Smooth muscle cell of the brain vasculature (primary cell): ENCODE measurements around the gene SLC7A5.

Experiments used
- DNase-seq: peaks from one replicate; pipeline ENCODE4 v3.0.0-alpha.2; 2012; ENCODE audit warnings: low read depth, low spot score

Gene SLC7A5

GRCh38 chr16:87846705-87847466 is 22.4 kb downstream of the SLC7A5 start:
- no peak for DNase-seq

GRCh38 chr16:87845807-87846619 is 23.3 kb downstream of the SLC7A5 start:
- no peak for DNase-seq

- no peak for DNase-seq
Measured at GRCh38 chr16:87845213-87845612, 24.1 kb downstream of the SLC7A5 start.

- no peak for DNase-seq
Measured at GRCh38 chr16:87844809-87845208, 24.5 kb downstream of the SLC7A5 start.

GRCh38 chr16:87844120-87844733 is 25.1 kb downstream of the SLC7A5 start:
- no peak for DNase-seq

GRCh38 chr16:87843678-87844105 is 25.6 kb downstream of the SLC7A5 start:
- no peak for DNase-seq

- DNase-seq, result no peak
Measured at GRCh38 chr16:87842209-87842869, 27.0 kb downstream of the SLC7A5 start.

- DNase-seq, result no peak
Measured at GRCh38 chr16:87841340-87842208, 27.7 kb downstream of the SLC7A5 start.

- no peak for DNase-seq
Measured at GRCh38 chr16:87840271-87840978, 28.9 kb downstream of the SLC7A5 start.

- no peak for DNase-seq
Measured at GRCh38 chr16:87839542-87840270, 29.6 kb downstream of the SLC7A5 start.

- no peak for DNase-seq
Measured at GRCh38 chr16:87838643-87839541, 30.4 kb downstream of the SLC7A5 start.

GRCh38 chr16:87837627-87838289 is 31.5 kb downstream of the SLC7A5 start:
- DNase-seq, result no peak

GRCh38 chr16:87836844-87837581 is 32.3 kb downstream of the SLC7A5 start:
- DNase-seq, result no peak

GRCh38 chr16:87836346-87836843 is 32.9 kb downstream of the SLC7A5 start:
- no peak for DNase-seq

- DNase-seq, result no peak
Measured at GRCh38 chr16:87835882-87836331, 33.4 kb downstream of the SLC7A5 start.

GRCh38 chr16:87834668-87835473 is 34.4 kb downstream of the SLC7A5 start:
- DNase-seq, result no peak
